ENCODE measurements around the gene RAB9A.

Gene RAB9A

GRCh38 chrX:13687203-13687602, 1.7 kb upstream of the RAB9A start:
- Histone ChIP-seq H3K4me3 (ENCODE audit: low read depth, low read length) (no peak overlapping the region), H3K36me3 (peaks cover 3% of the 10 kb centered on the region; the same call in 1 of the 2 replicates), H3K9me3 (ENCODE audit: severe bottlenecking) (no peaks in the 10 kb centered on the region), H3K27ac (no peak overlapping the region), H3K27me3 (ENCODE audit: insufficient read depth, low read depth, severe bottlenecking) (no peaks in the 10 kb centered on the region)
- no peak for DNase-seq
- TF ChIP-seq, protein P1, sequence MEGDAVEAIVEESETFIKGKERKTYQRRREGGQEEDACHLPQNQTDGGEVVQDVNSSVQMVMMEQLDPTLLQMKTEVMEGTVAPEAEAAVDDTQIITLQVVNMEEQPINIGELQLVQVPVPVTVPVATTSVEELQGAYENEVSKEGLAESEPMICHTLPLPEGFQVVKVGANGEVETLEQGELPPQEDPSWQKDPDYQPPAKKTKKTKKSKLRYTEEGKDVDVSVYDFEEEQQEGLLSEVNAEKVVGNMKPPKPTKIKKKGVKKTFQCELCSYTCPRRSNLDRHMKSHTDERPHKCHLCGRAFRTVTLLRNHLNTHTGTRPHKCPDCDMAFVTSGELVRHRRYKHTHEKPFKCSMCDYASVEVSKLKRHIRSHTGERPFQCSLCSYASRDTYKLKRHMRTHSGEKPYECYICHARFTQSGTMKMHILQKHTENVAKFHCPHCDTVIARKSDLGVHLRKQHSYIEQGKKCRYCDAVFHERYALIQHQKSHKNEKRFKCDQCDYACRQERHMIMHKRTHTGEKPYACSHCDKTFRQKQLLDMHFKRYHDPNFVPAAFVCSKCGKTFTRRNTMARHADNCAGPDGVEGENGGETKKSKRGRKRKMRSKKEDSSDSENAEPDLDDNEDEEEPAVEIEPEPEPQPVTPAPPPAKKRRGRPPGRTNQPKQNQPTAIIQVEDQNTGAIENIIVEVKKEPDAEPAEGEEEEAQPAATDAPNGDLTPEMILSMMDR (IDR thresholded peaks at IDR 0.05; ENCODE audit: low read depth, low read length), result no peak

DNA sequence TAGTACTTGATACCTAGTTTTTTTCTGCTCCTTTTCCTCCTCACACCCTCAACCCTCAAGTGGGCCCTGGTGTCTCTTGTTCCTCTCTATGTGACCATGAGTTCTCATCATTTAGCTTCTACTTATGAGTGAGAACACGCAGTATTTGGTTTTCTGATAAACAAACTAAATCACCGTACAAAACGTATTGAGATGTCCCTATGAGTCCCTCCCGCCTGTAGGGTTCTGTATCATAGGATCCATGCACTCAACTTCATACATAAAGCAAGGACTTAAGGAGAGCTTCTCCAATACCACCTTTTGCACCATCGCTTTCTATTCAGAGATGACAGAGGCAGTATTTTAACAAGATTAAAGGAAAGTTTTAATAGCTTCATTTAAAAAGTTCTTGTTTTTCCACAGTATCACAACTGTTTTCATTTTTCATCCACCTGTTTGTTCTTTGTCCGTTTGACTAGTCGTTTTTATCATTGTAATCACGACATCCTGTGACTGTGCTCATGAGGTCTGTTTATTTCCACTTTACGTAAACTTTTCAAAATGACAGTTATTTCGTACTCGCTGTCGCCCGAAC, 457 bp upstream of the RAB9A start:
- no peak overlapping the region for H3K27ac ChIP-seq
- TF ChIP-seq, protein P1 (IDR thresholded peaks at IDR 0.05; ENCODE audit: low read depth, low read length), result no peak

GRCh38 chrX:13689741-13690211, 848 bp downstream of the RAB9A start:
- peaks cover 3% of the 10 kb centered on the region; the same call in 1 of the 2 replicates for H3K36me3 ChIP-seq
- H3K9me3 ChIP-seq (ENCODE audit: severe bottlenecking), result no peaks in the 10 kb centered on the region
- TF ChIP-seq, protein P1 (IDR thresholded peaks at IDR 0.05; ENCODE audit: low read depth, low read length), result no peak
- peak overlapping the region; percentile 84 for H3K27ac ChIP-seq
- no peak for DNase-seq
- peak overlapping the region; percentile 65 for H3K4me3 ChIP-seq (ENCODE audit: low read depth, low read length)
- H3K27me3 ChIP-seq (ENCODE audit: insufficient read depth, low read depth, severe bottlenecking), result no peaks in the 10 kb centered on the region

More for the DNA sequence above, 457 bp upstream of the RAB9A start:
- H3K27me3 ChIP-seq (ENCODE audit: insufficient read depth, low read depth, severe bottlenecking), result no peaks in the 10 kb centered on the region
- H3K4me3 ChIP-seq (ENCODE audit: low read depth, low read length), result peak overlapping the region; percentile 65
- peaks cover 3% of the 10 kb centered on the region; the same call in 1 of the 2 replicates for H3K36me3 ChIP-seq
- DNase-seq, result no peak
- H3K9me3 ChIP-seq (ENCODE audit: severe bottlenecking), result no peaks in the 10 kb centered on the region

- Histone ChIP-seq H3K4me3 (ENCODE audit: low read depth, low read length) (no peak overlapping the region), H3K27ac (no peak overlapping the region), H3K36me3 (peaks cover 3% of the 10 kb centered on the region; the same call in 1 of the 2 replicates), H3K9me3 (ENCODE audit: severe bottlenecking) (no peaks in the 10 kb centered on the region), H3K27me3 (ENCODE audit: insufficient read depth, low read depth, severe bottlenecking) (no peaks in the 10 kb centered on the region)
- TF ChIP-seq, protein P1 (IDR thresholded peaks at IDR 0.05; ENCODE audit: low read depth, low read length), result no peak
- no peak for DNase-seq
Measured at GRCh38 chrX:13690836-13691235, 1.9 kb downstream of the RAB9A start.

GRCh38 chrX:13691841-13692371, 3.0 kb downstream of the RAB9A start:
- Histone ChIP-seq H3K4me3 (ENCODE audit: low read depth, low read length) (no peak overlapping the region), H3K36me3 (peaks cover 3% of the 10 kb centered on the region; the same call in 1 of the 2 replicates), H3K27me3 (ENCODE audit: insufficient read depth, low read depth, severe bottlenecking) (no peaks in the 10 kb centered on the region), H3K27ac (no peak overlapping the region), H3K9me3 (ENCODE audit: severe bottlenecking) (no peaks in the 10 kb centered on the region)
- DNase-seq, result no peak
- TF ChIP-seq, protein P1 (IDR thresholded peaks at IDR 0.05; ENCODE audit: low read depth, low read length), result no peak
